Measurements from ENCODE around the gene OR4L1. TPM values are rescaled to one million over a fixed set of nuclear protein-coding genes. Genes with fewer than 3 reads are reported as not detected.

Gene OR4L1
- total RNA-seq, 2 donors from 2014 or later = not detected

- DNase-seq (ENCODE audit: low spot score) = no peak
- no peak within 1 kb of the TSS for H3K4me3 ChIP-seq
- H3K27me3 ChIP-seq (replicated peaks; ENCODE audit: insufficient read depth) = no peaks in the 10 kb centered on the region
- 54% methylated on average over 3 of the region's 3 CpGs for WGBS
- intact Hi-C loops (cut with DNase I) = no loop called here
- no peaks in the 10 kb centered on the region for H3K9me3 ChIP-seq
- no peaks in the 10 kb centered on the region for H3K36me3 ChIP-seq
- no peak within 1 kb of the TSS for H3K27ac ChIP-seq
- no peaks in the 10 kb centered on the region for H3K4me1 ChIP-seq (replicated peaks)
- TF ChIP-seq POLR2A (IDR thresholded peaks at IDR 0.05) (no peak), CTCF (IDR thresholded peaks at IDR 0.05) (no peak), POLR2AphosphoS5 (IDR thresholded peaks at IDR 0.05) (no peak)
These were observed 50.6 kb downstream of the OR4L1 start, which contains the start of gene OR4K17 for GRCh38 chr14:20110438-20110837. Gene OR4K17, plus strand, starts transcription at chr14:20110739. Its CDS starts 6,761 bp downstream, at chr14:20117500.

Small RNA genes within 50 kb of the gene (small RNA-seq; reads per million reads assigned to genes)
- gene RNA5SP380 = 0 reads per million in 2 donors

Other genes starting within 250 kb of the OR4L1 start
- not detected for gene OR4K2, start 184.9 kb upstream of the OR4L1 start, total RNA-seq
- gene OR4K5, start 139.4 kb upstream of the OR4L1 start, total RNA-seq = not detected
- not detected for gene OR4K1, start 129.1 kb upstream of the OR4L1 start, total RNA-seq
- not detected for gene OR4K15, start 84.5 kb upstream of the OR4L1 start, total RNA-seq
- gene OR4Q2, start 57.9 kb upstream of the OR4L1 start, total RNA-seq = not detected
- gene OR4K14, start 40.7 kb upstream of the OR4L1 start, total RNA-seq = not detected
- gene OR4K13, start 24.0 kb upstream of the OR4L1 start, total RNA-seq = not detected
- not detected for gene OR4K17, start 50.7 kb downstream of the OR4L1 start, total RNA-seq
- gene OR4N5, start 78.8 kb downstream of the OR4L1 start, total RNA-seq = not detected
- gene OR11G2, start 130.9 kb downstream of the OR4L1 start, total RNA-seq = not detected
- gene OR11H6, start 163.7 kb downstream of the OR4L1 start, total RNA-seq = not detected
- not detected for gene OR11H7, start 168.9 kb downstream of the OR4L1 start, total RNA-seq
- not detected for gene OR11H4, start 179.2 kb downstream of the OR4L1 start, total RNA-seq
- gene TTC5, start 245.9 kb downstream of the OR4L1 start, total RNA-seq = 10 to 100 TPM; 11.1 to 18.5 TPM

Data from prostate gland (tissue), 2 donors.